HG03469 (cell line): ENCODE measurements around the gene MEGF6.

Experiments used
- ATAC-seq: cut with Tn5 transposase; IDR thresholded peaks from one replicate; pipeline ENCODE4 v1.9.1; 2021; ENCODE audit warnings: mild to moderate bottlenecking, moderate library complexity, moderate number of reproducible peaks; ENCODE audit not compliant: unreplicated experiment

Gene MEGF6

DNA sequence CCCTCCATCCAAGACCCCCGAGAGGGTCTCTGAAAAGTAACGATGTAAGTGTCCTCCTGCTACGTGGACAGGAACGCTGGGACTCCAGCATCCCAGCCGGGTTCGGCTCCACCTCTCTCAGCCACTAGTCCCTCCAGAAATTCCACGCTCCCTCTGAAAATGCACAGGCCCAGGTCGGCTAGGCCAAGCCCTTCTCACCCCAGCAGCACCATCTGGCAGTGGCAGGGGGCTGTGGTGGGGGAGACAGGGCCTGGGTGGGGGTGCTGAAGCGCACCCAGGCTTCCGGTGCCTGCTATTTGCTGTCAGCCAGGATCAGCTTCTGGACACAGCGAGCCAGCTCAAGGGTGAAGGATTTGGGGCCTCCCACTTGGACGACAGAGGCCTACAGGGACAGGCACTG is 83.5 kb downstream of the MEGF6 start:
- ATAC-seq, result no peak

DNA sequence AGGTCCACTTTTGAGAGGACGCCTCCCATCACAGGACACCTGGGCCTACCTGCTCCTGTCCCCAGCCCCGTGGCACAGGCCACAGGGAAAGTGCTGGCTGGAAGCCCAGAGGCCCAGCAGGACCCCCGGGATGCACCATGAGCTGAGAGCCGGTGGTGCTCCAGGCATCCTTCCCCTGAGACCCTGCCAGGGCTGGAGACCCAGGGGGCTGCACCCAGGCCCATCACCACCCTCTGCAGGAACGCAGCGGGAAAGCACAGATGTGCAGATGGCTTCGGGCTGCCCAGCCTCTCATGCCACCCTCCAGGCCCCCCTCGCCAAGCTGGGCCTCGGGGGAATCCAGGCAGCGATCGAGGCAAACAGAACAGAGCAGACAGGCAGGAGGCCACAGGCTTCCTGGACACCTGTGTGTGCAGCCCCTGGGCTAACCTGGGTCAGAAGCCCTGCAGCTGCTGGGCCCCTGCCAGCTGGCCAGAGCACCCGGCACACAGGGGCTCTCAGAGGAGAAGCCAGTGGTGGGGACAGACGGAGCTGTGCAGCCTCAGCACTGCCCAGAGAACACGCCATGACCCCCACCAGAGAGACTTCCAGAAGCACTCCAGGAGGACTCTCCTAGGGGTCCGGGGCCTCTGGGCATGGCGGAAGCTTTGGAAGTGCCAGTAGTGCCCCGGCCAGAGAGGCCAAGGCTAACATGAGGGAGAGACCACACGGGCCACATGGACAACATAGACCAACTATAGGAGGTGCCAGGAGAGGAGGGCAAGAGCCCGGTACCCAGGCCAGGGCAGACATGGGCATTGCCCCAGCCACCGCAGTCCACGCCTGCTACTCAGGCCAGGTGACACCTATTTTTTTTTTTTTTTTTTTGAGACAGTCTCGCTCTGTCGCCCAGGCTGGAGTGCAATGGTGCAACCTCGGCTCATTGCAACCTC is 85.5 kb downstream of the MEGF6 start:
- no peak for ATAC-seq

DNA sequence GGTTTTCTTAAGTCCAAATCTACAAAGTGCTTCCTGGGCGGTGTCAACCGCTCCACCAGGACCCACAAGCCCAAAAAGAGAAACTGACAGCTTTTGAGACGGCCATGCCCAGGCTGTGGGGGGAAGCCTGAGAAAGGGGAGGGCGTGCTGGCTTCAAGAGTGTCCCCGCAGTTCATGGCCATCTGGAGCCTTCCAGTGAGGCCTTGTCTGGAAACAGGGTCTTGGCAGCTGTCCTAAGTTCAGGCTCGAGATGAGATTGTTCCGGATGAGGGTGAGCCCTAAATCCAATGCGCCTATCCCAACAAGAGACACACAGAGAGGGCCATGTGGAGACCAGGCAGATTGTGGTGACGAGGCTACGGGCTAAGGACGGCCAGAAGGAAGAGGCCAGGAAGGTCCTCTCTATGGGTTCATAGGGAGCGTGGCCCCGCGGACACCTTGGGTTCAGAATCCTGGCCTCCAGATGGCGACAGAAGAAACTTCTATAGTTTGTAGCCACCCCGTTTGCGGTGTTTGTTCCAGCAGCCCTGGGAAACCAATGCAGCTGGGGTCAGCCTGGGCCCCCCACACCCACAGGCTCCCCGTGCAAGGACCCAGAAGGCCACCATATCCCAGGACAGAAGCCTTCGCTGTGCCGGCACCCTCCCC is 86.6 kb downstream of the MEGF6 start:
- ATAC-seq, result no peak

- ATAC-seq, result no peak
Observed at GRCh38 chr1:3523980-3524379, 87.3 kb downstream of the MEGF6 start.

GRCh38 chr1:3522564-3523265 is 88.6 kb downstream of the MEGF6 start:
- no peak for ATAC-seq

DNA sequence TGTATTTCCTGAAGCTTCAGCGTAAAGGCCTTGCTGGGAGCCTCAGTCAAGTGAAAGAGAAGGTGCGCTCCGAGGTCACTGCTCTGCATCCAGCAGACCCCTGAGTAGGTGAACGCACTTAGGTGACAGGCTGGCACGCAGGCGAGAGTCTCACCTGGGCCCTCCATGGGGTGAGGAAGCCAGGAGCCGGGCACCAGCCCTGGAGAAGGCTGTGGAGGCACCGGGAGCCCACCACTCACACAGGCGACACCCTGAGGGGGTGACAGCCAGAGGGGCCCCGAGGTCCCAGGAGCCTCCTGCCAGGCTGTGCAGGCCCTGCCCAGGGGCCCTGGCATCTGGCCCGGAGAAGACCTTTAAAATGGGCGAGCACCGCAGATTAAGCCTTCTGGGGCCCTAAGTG is 89.2 kb downstream of the MEGF6 start:
- no peak for ATAC-seq

DNA sequence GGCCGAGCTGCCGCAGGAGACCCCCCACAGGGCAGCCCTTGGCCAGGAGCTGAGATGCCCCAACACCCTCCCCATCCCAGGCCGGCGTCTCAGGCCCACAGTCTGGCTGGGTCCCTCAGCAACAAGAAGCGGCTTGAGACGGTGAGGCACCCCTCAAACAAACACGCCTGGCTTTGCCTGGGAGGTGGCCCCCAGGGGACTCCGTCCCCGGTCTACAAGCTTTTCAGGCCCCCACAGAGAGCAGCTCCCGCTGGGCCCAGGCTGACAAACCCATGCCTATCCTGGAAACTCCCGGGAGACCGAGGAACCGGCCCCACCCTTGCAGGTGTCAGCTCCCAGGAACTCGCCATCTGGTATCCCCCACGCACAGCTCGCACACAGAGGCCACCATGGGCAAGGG is 89.9 kb downstream of the MEGF6 start:
- no peak for ATAC-seq

DNA sequence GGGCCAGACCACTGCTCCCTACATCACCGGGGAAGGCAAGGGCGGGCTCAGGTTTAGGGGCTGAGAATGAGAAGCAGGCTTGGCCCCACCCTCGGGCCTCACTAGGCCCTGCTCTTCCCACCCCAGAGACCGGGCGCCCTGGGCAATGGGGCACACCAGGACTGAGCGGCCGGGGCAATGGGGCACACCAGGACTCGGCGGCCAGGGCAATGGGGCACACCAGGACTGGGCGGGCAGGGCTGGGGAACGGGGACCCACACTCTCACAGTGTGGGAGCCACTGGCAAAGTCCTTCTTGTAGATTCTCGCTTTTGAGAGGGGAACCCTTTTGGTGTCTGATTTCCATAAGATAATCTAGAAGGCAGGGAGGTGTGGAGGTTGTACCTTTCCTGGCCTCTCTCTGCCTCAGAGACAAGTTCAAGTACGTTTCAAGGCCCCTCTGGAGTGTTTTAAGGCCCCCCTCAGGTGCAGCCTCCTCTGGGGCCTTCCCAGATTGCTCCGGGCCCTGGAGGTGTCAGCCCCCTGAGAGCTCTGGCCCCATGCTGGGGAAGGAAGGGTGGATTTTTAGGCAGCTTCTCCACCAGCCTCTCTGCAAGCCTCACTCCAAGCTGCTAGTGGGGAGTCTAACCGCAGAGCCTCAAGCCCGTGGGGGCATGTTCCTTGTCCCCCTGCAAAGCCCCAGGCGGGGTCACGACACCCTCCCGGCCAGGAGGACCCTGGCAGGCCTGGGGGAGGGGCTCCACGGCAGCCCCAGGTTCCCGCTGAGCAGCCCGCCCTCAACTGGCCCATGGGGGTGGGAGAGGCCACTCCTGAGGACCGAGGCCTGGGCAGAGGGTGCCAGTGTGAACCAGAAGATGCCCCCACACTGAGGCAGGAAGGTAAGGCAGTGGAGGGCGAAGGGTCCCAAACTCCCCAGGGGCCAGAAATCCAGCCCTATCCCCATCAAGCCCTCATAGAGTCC is 90.6 kb downstream of the MEGF6 start:
- ATAC-seq, result no peak

DNA sequence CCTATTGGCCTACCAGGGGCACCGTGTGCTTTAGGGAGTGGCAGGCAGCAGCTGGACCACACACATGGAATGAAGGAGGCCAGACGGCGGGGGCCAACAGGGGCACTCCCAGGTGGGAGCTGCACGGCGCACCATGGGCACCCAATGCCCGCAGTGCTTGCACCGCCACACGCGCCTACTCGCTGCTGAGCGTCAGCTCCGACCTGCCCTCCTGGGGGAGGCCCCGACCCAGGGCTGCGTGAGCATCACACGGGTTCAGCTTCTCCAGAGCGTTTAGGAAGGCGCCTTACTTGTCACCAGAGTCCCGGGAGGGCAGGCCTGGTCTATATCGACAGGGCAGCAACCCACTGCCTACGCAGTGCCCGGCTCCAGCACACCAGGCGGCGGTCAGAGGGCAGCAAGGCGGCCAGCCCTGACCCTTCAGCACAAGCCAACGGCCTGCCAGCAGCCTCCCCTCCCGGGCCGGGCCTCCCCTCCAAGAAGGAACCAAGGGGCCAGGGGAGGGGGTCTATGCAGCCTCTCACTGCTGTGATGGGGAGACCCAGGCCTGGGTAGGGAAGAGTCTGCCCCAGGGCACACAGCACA is 91.9 kb downstream of the MEGF6 start:
- no peak for ATAC-seq

- no peak for ATAC-seq
Observed at GRCh38 chr1:3518756-3519155, 92.6 kb downstream of the MEGF6 start.

DNA sequence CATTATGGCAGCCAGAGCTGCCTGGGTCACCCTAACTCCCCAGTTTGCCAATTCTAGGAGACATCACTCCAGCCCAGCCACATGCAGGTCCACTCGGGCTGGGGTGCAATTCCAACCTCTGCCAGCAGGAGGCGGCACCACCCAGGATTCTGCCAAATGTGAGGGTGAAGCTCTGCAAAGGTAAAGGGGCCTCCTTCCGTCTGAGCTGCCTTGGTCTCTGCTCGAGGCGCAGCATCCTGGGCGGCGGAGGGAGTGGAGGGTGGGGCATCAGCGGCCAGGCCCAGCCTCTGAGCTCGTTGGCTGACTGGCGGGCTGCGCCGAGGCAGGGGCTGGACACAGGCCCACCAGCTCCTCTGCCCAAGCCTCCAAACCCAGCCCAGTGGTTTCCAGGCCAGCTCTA is 93.1 kb downstream of the MEGF6 start:
- ATAC-seq, result no peak

- no peak for ATAC-seq
Observed at GRCh38 chr1:3516911-3517675, 94.2 kb downstream of the MEGF6 start.

DNA sequence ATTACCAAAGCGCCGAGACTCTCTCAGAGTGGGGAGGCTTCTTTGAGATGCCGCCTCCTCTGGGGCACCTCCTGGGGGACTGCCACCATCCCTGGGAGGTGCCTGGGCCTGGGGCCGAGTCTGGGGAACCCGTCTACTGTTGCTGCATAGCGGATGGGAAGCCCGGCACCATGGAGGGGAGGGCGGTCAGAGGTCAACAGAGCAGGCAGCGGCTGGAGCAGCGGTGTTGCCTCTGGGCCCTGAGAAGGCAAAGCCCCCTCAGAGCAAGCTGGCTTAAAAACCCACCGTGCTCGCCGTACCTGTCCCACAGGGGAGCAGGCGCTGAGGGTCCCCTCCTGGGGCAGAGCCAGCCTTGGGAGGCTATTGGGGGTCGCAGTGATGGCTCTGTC is 94.8 kb downstream of the MEGF6 start:
- ATAC-seq, result no peak

DNA sequence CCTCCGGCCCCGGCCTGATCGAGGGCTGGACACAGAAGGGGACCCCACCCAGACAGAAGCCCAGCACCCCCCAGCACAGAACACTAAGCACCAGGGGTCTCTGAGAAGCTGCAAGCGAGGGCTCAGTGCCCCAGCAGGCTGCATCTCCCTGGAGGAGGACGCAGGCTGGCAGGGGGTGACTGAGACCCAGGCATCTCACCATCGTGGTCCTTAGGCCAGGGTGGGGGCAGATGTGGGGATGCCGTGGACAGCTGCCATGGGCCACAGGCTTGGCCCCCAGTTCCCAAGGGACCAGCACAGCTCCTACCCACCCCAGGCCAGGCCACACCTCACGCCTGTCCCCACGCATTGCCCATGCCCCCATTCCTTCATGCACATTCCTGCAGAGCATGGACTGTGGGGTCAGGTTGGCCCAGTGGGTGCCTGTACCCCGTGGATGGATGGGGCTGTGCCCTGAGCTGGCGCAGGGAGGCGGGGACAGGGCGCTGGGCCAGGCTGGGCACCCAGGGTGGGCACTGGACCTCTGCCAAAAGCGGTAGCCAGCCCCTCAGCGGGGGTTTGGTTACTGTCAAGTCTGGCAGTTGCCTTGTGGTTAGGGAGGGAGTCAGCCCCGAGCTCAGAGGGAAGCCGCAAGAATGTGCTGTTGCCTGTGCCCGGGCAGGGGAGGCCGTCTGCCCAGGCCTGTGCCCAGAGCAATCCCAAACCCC is 95.4 kb downstream of the MEGF6 start:
- no peak for ATAC-seq

GRCh38 chr1:3515272-3515671 is 96.0 kb downstream of the MEGF6 start:
- no peak for ATAC-seq

DNA sequence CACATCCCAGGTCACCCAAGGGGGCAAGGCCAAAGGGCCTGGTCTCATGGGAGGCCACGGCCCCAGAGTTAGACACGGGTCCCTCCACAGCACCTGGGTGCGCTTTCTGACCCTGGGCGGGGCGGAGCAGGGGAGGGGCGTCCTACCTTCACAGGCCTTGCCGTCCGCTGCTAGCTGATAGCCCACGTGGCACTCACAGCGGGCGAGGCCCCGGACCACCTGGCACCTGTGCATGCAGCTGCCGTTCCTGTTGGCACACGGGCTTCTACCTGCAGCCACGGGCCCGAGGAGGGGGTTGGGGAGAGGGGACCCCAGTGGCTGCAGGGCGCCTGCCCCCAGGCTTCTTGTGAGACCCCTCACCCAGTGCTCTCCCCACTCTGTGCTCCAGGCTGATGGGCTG is 96.9 kb downstream of the MEGF6 start:
- ATAC-seq, result no peak

- ATAC-seq, result no peak
Observed at GRCh38 chr1:3511856-3512255, 99.5 kb downstream of the MEGF6 start.

- no peak for ATAC-seq
Observed at GRCh38 chr1:3511306-3511705, 100.0 kb downstream of the MEGF6 start.

DNA sequence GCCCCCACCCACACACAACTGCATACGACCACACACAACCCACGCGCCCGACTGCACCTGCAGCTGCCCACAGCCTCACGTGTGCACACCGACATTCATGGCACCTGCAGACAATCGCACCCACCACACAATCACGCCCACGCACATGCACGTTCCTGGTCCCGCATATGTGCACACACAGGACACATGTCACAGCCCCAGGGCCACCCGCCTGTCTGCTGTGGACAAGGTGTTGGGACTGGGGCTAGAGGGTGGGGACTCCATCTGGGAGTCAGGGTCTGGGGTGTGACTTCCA is 100.4 kb downstream of the MEGF6 start:
- ATAC-seq, result no peak
